Measurements from ENCODE around the gene PACSIN1. TPM values are rescaled to one million over a fixed set of nuclear protein-coding genes. Genes with fewer than 3 reads are reported as not detected.

The PACSIN1 gene
- total RNA-seq, 4 donors from 2014 or later, result 0.22 TPM; not detected in 3

- TF ChIP-seq, protein P1, sequence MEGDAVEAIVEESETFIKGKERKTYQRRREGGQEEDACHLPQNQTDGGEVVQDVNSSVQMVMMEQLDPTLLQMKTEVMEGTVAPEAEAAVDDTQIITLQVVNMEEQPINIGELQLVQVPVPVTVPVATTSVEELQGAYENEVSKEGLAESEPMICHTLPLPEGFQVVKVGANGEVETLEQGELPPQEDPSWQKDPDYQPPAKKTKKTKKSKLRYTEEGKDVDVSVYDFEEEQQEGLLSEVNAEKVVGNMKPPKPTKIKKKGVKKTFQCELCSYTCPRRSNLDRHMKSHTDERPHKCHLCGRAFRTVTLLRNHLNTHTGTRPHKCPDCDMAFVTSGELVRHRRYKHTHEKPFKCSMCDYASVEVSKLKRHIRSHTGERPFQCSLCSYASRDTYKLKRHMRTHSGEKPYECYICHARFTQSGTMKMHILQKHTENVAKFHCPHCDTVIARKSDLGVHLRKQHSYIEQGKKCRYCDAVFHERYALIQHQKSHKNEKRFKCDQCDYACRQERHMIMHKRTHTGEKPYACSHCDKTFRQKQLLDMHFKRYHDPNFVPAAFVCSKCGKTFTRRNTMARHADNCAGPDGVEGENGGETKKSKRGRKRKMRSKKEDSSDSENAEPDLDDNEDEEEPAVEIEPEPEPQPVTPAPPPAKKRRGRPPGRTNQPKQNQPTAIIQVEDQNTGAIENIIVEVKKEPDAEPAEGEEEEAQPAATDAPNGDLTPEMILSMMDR (IDR thresholded peaks at IDR 0.05; ENCODE audit: low read depth), result no peak
Measured at GRCh38 chr6:34516391-34517324, 50.8 kb downstream of the PACSIN1 start.

GRCh38 chr6:34517461-34517881 lies 51.6 kb downstream of the PACSIN1 start:
- TF ChIP-seq, protein P1 (IDR thresholded peaks at IDR 0.05; ENCODE audit: low read depth), result no peak

- TF ChIP-seq, protein P1 (IDR thresholded peaks at IDR 0.05; ENCODE audit: low read depth), result no peak
Measured at GRCh38 chr6:34517966-34518365, 52.1 kb downstream of the PACSIN1 start.

- TF ChIP-seq, protein P1 (IDR thresholded peaks at IDR 0.05; ENCODE audit: low read depth), result no peak
Measured at GRCh38 chr6:34518669-34519365, 52.9 kb downstream of the PACSIN1 start.

GRCh38 chr6:34519971-34520644 lies 54.2 kb downstream of the PACSIN1 start:
- TF ChIP-seq, protein P1 (IDR thresholded peaks at IDR 0.05; ENCODE audit: low read depth), result no peak

DNA sequence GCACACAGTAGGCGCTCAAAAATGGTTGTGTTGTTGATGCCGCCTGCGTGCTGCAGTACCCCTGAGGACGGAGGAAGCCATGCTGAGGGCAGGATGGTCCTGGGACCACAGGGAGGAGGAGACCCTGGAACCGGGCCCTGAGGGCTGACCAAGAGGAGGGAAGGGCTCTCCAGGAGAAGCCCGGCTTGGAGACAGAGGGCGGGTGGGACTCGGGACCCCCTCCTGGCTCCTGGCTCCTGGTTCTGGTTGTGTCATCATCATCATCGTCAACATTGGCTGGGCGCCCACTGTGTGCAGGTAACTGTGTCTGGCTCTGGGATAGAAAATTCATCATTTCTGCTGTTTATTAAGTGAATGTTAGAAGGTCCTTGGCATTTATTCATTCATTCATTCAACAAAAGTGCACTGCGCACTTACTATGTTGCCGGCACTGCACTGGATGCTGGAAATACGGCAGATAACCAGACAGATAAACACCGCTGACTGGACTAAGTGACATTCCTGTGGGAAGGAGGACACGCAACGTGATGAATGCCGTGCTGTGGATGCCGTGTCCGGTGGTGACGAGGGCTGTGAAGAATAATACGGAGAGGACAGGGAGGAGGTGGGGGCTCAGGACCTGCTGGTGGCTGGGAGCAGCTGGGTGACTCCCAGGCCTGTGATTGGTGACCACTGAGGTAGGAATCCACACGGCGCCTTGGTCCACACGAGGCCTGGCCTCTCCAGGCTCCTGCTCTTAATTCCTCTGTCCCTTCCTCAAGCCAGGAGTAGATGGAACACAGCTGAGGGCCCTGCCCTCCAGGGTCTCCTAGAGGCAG lies 55.0 kb downstream of the PACSIN1 start:
- TF ChIP-seq, protein P1 (IDR thresholded peaks at IDR 0.05; ENCODE audit: low read depth), result no peak
